GM10266 (cell line): ENCODE results near the gene PRPS2.

Source experiments
- DNase-seq: peaks from one replicate; pipeline ENCODE4 v3.0.0; 2012; ENCODE audit errors: extremely low spot score
- TF ChIP-seq, protein P1 (sequence below): IDR thresholded peaks from 2 replicates; pipeline ENCODE4 v1.5.1; 2012; ENCODE audit warnings: mild to moderate bottlenecking, low read depth; ENCODE audit not compliant: control insufficient read depth, insufficient read depth; ENCODE audit errors: missing control alignments

PRPS2 gene

DNA sequence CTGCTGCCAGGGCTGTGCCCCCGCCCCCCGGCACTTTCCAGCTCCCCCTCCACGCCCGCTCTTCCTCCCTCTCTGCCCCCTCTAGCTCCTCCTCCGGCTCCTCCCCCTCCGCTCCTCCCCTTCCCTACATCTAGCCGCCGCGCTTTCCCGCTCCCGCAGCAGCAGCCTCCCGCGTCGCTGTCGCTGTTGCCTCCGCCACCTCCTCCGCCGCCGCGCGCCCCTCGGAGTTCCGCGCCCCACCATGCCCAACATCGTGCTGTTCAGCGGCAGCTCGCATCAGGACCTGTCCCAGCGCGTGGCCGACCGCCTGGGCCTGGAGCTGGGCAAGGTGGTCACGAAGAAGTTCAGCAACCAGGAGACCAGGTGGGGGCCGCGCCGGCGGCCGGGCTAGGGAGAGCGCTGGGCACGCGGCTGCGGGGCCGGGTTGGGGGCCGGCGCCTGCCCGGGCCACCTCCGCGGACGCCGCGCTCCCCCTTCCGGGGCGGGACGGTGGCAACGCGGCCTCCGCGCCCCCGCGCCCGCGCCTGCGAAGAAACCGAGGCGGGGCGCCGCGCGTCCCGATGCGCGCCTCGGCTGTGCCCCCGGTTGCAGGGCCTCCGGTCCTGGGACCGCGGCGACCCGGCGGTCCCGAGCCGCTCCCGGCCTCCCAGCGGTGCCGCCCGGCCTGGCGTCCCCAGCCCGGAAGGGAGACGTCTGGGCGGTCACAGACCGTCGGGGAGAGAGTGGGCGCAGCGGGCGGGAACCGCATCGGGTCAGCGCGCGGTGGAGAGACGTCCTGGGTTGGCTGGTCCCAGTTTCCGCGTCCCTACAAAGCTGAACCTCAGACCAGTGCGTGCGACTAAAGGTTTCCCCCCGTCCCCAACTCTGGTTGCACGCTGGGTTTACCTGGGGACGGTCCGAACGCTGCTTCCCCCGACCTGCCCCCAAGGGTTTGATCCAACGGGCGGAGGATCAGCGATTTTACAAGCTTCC lies at the start of gene PRPS2:
Gene PRPS2, plus strand, starts transcription at position 156 of the 972 bp plus-strand sequence. Its CDS starts 86 bp downstream, at position 242.
- DNase-seq = peak; percentile 85
- TF ChIP-seq, protein P1, sequence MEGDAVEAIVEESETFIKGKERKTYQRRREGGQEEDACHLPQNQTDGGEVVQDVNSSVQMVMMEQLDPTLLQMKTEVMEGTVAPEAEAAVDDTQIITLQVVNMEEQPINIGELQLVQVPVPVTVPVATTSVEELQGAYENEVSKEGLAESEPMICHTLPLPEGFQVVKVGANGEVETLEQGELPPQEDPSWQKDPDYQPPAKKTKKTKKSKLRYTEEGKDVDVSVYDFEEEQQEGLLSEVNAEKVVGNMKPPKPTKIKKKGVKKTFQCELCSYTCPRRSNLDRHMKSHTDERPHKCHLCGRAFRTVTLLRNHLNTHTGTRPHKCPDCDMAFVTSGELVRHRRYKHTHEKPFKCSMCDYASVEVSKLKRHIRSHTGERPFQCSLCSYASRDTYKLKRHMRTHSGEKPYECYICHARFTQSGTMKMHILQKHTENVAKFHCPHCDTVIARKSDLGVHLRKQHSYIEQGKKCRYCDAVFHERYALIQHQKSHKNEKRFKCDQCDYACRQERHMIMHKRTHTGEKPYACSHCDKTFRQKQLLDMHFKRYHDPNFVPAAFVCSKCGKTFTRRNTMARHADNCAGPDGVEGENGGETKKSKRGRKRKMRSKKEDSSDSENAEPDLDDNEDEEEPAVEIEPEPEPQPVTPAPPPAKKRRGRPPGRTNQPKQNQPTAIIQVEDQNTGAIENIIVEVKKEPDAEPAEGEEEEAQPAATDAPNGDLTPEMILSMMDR = no peak

DNA sequence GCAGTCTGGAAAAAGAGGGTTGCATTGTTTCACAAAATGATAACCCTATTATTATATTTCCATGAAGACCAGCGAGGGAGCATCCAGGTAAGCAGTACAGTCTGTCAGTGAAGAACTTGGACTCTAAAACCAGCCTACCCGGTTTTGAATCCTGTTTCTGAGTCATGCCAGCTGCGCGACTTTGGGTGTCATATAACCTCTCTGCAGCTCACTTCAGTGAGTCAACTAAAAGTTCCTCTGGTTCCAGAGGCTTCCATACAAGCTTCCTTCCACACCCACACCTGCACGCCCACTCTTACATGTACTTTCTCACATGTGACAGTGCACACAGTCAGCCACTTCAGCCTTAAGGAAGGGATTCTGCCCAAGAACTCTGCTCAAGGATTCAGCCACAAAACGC lies 49.8 kb upstream of the PRPS2 start:
- no peak for DNase-seq
- TF ChIP-seq, protein P1 = no peak

DNA sequence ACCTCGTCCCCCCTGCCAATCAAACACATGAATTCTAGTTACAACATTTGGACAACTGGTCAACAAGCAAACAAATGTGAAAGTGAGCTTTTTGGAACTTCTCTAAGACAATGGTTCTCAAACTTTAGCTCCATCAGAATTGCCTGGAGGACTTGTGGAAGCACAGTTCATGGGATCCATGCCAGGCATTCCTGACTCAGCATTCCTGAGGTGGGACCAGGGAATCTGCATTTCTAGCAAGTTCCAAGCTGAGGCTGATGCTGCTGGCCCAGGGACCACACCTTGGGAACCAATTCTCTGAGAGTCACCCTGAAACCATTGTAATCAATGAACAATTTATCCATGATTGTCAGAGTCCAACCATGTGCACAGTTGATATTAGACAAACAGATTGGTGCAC lies 43.8 kb upstream of the PRPS2 start:
- TF ChIP-seq, protein P1 = no peak
- DNase-seq = no peak

DNA sequence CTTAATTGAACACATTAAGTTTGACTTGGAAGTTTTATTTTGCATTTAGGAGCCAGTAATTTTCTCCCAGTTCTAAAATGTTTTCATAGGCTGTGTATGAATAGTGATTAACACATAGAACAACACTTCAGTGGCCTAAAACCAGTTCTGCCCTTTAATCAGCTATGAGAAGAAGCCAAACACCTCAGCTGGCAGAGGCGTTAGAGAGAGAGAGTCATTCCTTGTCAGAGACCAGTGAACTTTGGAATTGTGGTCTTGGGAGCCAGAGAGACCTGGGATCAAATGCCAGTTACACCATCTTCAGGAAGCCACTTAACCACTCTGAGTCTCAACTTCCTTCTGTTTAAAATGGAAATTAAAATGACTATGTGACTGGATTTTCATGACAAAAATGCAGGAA lies 39.3 kb upstream of the PRPS2 start:
- no peak for DNase-seq
- TF ChIP-seq, protein P1 = no peak

DNA sequence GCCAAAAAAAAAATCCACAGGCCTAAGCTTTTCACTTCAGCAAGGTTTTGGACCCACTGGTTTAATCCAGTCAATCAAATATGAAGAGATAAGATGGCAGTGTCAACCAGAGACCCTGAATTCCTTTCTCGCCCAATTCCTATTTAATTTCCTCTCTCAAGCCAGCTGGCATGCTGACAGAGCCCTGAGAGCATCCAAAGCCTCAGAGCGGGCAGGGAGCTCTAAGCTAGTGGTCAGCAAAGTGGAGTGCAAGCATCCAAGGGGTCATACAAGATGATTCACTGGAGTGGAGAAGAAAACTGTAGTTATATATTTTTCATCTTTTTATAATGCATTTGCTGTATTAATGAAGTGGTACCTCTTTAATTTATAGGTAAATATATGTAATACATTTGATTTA lies 37.8 kb upstream of the PRPS2 start:
- no peak for DNase-seq
- TF ChIP-seq, protein P1 = no peak

DNA sequence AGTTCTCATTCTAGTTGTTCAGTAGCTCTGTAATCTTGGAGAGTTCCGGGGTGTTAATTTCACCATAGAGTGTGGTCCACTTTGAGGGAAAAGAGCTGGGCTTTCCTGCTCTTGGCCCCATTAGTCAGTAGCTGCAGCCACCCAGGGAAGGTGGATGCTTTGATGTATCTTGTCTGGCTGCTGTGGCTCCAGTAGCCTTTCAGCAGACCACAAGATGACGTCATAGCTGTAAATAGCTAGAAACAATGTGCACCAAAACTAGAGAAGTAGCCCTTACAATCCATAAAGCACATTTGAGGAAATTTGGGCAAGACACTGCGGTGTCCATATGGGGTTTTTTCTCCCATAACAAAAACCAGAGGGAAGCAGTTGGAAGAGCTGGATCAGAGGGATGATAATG lies 32.9 kb upstream of the PRPS2 start:
- TF ChIP-seq, protein P1 = no peak
- peak; percentile 7 for DNase-seq

DNA sequence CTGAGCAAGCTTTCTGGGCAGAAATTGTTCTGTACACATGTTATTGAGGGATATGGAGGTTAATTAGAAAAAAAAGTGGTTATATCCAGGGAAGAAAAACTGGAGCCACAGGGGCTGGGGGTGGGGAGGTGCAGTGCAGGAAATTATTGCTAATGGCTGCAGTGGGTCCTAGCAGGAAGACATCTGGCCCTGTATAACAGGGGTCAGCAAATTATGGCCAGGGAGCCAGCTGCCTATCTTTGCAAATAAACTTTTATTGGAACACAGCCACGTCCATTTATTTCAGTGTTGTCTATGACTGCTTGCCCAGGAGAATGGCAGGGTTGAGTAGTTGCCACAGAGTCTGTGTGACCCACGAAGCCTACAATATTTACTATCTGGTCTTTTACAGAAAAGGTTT lies 23.4 kb upstream of the PRPS2 start:
- TF ChIP-seq, protein P1 = no peak
- DNase-seq = no peak
